Measurements from ENCODE around the gene NTRK3.

Gene NTRK3

DNA sequence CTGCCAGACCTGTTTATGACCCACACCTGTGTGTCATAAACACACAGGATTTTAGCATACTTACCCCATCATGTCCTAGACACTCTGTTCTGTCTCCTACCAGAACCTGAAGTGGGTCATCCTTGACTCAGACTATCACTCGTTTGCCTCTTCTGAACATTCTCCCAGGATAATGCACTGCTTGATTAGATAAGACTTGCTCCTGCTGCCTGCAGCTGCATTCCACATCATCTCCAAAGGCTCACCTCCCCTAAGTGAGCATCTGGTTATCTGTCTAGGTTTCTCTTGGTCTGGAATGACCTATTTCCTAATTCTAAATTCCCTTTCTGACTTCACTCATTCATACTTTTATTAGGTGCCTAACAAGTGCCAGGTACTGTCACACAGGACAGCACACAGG, 332.1 kb downstream of the NTRK3 start:
- Histone ChIP-seq H3K27ac (replicated peaks) (no peak overlapping the region), H3K27me3 (ENCODE audit: insufficient read depth, poor library complexity, severe bottlenecking) (no peaks in the 10 kb centered on the region), H3K4me3 (replicated peaks; ENCODE audit: insufficient read depth, low read length) (no peak overlapping the region)
- DNase-seq (ENCODE audit: low read depth in 1 of 2, low spot score in 1 of 2) = no peak
- no peak for TF ChIP-seq CTCF (IDR thresholded peaks at IDR 0.05; ENCODE audit: insufficient read depth, low read length)
- no peak for TF ChIP-seq GABPA (IDR thresholded peaks at IDR 0.05; ENCODE audit: low read depth)
- no peak for TF ChIP-seq POLR2AphosphoS5 (IDR thresholded peaks at IDR 0.05; ENCODE audit: low read depth)
- no peak for TF ChIP-seq SPI1 (IDR thresholded peaks at IDR 0.05; ENCODE audit: borderline replicate concordance, low read depth)
- TF ChIP-seq, protein P1, sequence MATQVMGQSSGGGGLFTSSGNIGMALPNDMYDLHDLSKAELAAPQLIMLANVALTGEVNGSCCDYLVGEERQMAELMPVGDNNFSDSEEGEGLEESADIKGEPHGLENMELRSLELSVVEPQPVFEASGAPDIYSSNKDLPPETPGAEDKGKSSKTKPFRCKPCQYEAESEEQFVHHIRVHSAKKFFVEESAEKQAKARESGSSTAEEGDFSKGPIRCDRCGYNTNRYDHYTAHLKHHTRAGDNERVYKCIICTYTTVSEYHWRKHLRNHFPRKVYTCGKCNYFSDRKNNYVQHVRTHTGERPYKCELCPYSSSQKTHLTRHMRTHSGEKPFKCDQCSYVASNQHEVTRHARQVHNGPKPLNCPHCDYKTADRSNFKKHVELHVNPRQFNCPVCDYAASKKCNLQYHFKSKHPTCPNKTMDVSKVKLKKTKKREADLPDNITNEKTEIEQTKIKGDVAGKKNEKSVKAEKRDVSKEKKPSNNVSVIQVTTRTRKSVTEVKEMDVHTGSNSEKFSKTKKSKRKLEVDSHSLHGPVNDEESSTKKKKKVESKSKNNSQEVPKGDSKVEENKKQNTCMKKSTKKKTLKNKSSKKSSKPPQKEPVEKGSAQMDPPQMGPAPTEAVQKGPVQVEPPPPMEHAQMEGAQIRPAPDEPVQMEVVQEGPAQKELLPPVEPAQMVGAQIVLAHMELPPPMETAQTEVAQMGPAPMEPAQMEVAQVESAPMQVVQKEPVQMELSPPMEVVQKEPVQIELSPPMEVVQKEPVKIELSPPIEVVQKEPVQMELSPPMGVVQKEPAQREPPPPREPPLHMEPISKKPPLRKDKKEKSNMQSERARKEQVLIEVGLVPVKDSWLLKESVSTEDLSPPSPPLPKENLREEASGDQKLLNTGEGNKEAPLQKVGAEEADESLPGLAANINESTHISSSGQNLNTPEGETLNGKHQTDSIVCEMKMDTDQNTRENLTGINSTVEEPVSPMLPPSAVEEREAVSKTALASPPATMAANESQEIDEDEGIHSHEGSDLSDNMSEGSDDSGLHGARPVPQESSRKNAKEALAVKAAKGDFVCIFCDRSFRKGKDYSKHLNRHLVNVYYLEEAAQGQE (IDR thresholded peaks at IDR 0.05; ENCODE audit: insufficient replicate concordance, low read depth) = no peak

GRCh38 chr15:87919064-87919463, 337.5 kb downstream of the NTRK3 start:
- H3K4me3 ChIP-seq (replicated peaks; ENCODE audit: insufficient read depth, low read length) = no peak overlapping the region
- no peak for DNase-seq (ENCODE audit: low read depth in 1 of 2, low spot score in 1 of 2)
- TF ChIP-seq SPI1 (IDR thresholded peaks at IDR 0.05; ENCODE audit: borderline replicate concordance, low read depth) (no peak), GABPA (IDR thresholded peaks at IDR 0.05; ENCODE audit: low read depth) (no peak), POLR2AphosphoS5 (IDR thresholded peaks at IDR 0.05; ENCODE audit: low read depth) (no peak), CTCF (IDR thresholded peaks at IDR 0.05; ENCODE audit: insufficient read depth, low read length) (no peak)
- TF ChIP-seq, protein P1 (IDR thresholded peaks at IDR 0.05; ENCODE audit: insufficient replicate concordance, low read depth) = no peak
- H3K27me3 ChIP-seq (ENCODE audit: insufficient read depth, poor library complexity, severe bottlenecking) = no peaks in the 10 kb centered on the region
- no peak overlapping the region for H3K27ac ChIP-seq (replicated peaks)

- no peak overlapping the region for H3K4me3 ChIP-seq (replicated peaks; ENCODE audit: insufficient read depth, low read length)
- no peak for DNase-seq (ENCODE audit: low read depth in 1 of 2, low spot score in 1 of 2)
- no peak overlapping the region for H3K27ac ChIP-seq (replicated peaks)
- TF ChIP-seq, protein P1 (IDR thresholded peaks at IDR 0.05; ENCODE audit: insufficient replicate concordance, low read depth) = no peak
- TF ChIP-seq GABPA (IDR thresholded peaks at IDR 0.05; ENCODE audit: low read depth) (no peak), SPI1 (IDR thresholded peaks at IDR 0.05; ENCODE audit: borderline replicate concordance, low read depth) (no peak), CTCF (IDR thresholded peaks at IDR 0.05; ENCODE audit: insufficient read depth, low read length) (no peak), POLR2AphosphoS5 (IDR thresholded peaks at IDR 0.05; ENCODE audit: low read depth) (no peak)
- no peaks in the 10 kb centered on the region for H3K27me3 ChIP-seq (ENCODE audit: insufficient read depth, poor library complexity, severe bottlenecking)
Measured at GRCh38 chr15:87917480-87917879, 339.1 kb downstream of the NTRK3 start.
